ENCODE results near the gene WDR4.

The WDR4 gene

DNA sequence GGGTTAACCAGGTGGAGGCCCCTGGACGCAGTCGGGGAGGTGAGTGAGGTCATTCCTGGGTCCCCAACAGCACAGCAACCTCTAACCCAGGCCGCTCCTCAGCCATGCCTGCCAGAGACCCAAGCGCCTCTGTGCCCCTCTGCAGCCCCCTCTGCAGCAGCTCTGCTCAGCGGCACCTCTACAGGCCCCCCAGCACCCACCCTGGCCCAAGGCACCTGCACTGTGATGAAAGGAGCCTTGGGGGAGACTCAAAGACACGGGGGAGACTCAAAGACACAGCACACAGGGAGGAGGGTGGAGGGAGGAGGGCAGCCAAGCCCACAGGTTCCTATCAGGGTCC is 19.5 kb downstream of the WDR4 start:
- DNase-seq (ENCODE audit: extremely low read depth, low read depth), result no peak
- H3K4me3 ChIP-seq (replicated peaks; ENCODE audit: low read depth, low read length), result no peak overlapping the region
- TF ChIP-seq, protein P1, sequence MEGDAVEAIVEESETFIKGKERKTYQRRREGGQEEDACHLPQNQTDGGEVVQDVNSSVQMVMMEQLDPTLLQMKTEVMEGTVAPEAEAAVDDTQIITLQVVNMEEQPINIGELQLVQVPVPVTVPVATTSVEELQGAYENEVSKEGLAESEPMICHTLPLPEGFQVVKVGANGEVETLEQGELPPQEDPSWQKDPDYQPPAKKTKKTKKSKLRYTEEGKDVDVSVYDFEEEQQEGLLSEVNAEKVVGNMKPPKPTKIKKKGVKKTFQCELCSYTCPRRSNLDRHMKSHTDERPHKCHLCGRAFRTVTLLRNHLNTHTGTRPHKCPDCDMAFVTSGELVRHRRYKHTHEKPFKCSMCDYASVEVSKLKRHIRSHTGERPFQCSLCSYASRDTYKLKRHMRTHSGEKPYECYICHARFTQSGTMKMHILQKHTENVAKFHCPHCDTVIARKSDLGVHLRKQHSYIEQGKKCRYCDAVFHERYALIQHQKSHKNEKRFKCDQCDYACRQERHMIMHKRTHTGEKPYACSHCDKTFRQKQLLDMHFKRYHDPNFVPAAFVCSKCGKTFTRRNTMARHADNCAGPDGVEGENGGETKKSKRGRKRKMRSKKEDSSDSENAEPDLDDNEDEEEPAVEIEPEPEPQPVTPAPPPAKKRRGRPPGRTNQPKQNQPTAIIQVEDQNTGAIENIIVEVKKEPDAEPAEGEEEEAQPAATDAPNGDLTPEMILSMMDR (IDR thresholded peaks at IDR 0.05; ENCODE audit: low read depth, low read length, missing control alignments), result no peak

DNA sequence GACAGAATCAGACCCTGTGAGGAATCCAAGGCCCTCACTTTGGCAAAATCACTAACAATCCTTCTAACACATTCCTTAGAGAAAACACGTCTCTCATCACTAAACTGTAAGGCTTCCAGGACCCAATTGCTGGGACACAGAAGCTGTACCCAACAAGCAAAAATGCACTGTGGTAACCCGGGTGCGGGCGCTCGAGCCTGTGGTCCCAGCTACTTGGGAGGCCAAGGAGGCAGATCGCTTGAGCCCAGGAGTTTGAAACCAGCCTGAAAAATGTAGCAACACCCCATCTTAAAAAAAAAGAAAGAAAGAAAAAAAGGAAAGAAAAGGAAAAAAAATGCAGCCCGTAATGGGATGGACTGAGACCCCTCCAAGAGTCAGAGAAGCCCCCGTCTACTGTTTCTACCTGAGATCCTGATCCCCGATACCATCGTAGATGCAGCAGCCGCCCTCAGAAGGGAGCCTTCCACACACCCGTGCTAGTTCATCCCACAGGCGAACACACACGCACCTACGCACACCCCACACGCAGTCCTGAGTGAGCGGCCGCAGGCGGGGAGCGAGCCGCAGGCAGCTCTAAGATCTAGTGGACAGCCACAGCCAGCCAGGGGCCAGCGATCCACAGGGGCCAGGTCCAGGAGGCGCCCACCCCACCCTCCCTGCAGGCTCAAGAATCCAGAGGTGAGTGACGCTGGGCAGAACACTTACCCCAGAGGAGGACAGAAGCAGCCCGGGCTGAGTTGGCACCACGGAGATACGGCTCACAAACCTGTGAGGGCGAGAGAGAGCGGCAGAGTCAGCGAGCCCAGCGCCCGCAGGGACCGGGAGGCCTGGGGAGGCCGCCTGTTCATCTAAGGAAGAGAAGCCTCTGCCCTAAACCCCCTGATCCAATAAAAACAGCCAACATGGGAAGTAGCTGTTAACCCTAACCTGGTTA is 20.1 kb downstream of the WDR4 start:
- DNase-seq (ENCODE audit: extremely low read depth, low read depth), result no peak
- TF ChIP-seq, protein P1 (IDR thresholded peaks at IDR 0.05; ENCODE audit: low read depth, low read length, missing control alignments), result no peak
- H3K4me3 ChIP-seq (replicated peaks; ENCODE audit: low read depth, low read length), result no peak overlapping the region

- H3K4me3 ChIP-seq (replicated peaks; ENCODE audit: low read depth, low read length), result no peak overlapping the region
- TF ChIP-seq, protein P1 (IDR thresholded peaks at IDR 0.05; ENCODE audit: low read depth, low read length, missing control alignments), result no peak
- no peak for DNase-seq (ENCODE audit: extremely low read depth, low read depth)
These were observed 21.0 kb downstream of the WDR4 start for GRCh38 chr21:42858185-42858847.

GRCh38 chr21:42857216-42857615 is 22.1 kb downstream of the WDR4 start:
- TF ChIP-seq, protein P1 (IDR thresholded peaks at IDR 0.05; ENCODE audit: low read depth, low read length, missing control alignments), result no peak
- no peak for DNase-seq (ENCODE audit: extremely low read depth, low read depth)
- H3K4me3 ChIP-seq (replicated peaks; ENCODE audit: low read depth, low read length), result no peak overlapping the region

GRCh38 chr21:42855937-42856335 is 23.4 kb downstream of the WDR4 start:
- TF ChIP-seq, protein P1 (IDR thresholded peaks at IDR 0.05; ENCODE audit: low read depth, low read length, missing control alignments), result no peak
- DNase-seq (ENCODE audit: extremely low read depth, low read depth), result no peak
- H3K4me3 ChIP-seq (replicated peaks; ENCODE audit: low read depth, low read length), result no peak overlapping the region

- H3K4me3 ChIP-seq (replicated peaks; ENCODE audit: low read depth, low read length), result no peak overlapping the region
- TF ChIP-seq, protein P1 (IDR thresholded peaks at IDR 0.05; ENCODE audit: low read depth, low read length, missing control alignments), result no peak
- DNase-seq (ENCODE audit: extremely low read depth, low read depth), result no peak
These were observed 24.0 kb downstream of the WDR4 start for GRCh38 chr21:42855171-42855936.

All from HFF-Myc (cell line).